ENCODE results near the gene ATP2C2. TPM values are rescaled to one million over a fixed set of nuclear protein-coding genes. Genes with fewer than 3 reads are reported as not detected.
"Not testable (repeated sequence)": the region's sequence is repeated elsewhere in the genome, so short reads cannot be mapped to it uniquely, and the experiment has no call there.

ATP2C2 gene
- total RNA-seq, 1 donor from 2014 or later, result not detected

- ATAC-seq (ENCODE audit: low read depth) (no peak), DNase-seq (no peak)
- Mint-ChIP-seq H3K9me3 (peaks cover 6% of the 10 kb centered on the region), H3K4me1 (no peaks in the 10 kb centered on the region), H3K27me3 (peaks cover 8% of the 10 kb centered on the region), H3K4me3 (no peak overlapping the region), H3K27ac (no peak overlapping the region), H3K36me3 (ENCODE audit: low read depth) (no peaks in the 10 kb centered on the region)
- TF ChIP-seq CTCF (IDR thresholded peaks at IDR 0.05), result no peak
- ChIA-PET POLR2A (no interaction called here), CTCF (no interaction called here)
- intact Hi-C loops (cut with micrococcal nuclease), result no loop called here
Measured at GRCh38 chr16:84334058-84334457, 34.3 kb upstream of the ATP2C2 start.

DNA sequence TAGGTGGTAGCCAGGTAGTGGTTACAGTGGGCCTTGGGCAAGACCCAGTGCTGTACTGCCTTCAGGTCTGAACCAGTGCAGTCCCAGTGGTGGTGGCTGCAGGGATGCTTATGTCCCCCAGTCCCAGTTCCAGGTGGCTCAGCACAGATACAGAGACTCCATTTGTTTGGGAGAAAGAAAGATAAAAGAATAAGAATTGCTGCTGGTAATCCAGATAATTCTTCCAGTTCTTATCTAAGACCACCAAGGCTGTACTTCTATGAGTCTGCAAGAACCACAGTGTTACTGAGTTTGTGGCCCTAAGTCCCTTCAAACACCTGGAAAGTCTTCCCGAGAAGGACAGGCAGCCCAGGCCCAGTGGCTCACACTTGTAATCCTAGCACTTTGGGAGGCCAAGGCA lies 33.9 kb upstream of the ATP2C2 start:
- H3K9me3 Mint-ChIP-seq, result peaks cover 6% of the 10 kb centered on the region
- DNase-seq (no peak), ATAC-seq (ENCODE audit: low read depth) (no peak)
- no peaks in the 10 kb centered on the region for H3K4me1 Mint-ChIP-seq
- no peak overlapping the region for H3K4me3 Mint-ChIP-seq
- H3K27ac Mint-ChIP-seq, result no peak overlapping the region
- POLR2A ChIA-PET, result no interaction called here
- CTCF ChIA-PET, result no interaction called here
- TF ChIP-seq CTCF (IDR thresholded peaks at IDR 0.05), result no peak
- H3K27me3 Mint-ChIP-seq, result peaks cover 8% of the 10 kb centered on the region
- intact Hi-C loops (cut with micrococcal nuclease), result no loop called here
- no peaks in the 10 kb centered on the region for H3K36me3 Mint-ChIP-seq (ENCODE audit: low read depth)

DNA sequence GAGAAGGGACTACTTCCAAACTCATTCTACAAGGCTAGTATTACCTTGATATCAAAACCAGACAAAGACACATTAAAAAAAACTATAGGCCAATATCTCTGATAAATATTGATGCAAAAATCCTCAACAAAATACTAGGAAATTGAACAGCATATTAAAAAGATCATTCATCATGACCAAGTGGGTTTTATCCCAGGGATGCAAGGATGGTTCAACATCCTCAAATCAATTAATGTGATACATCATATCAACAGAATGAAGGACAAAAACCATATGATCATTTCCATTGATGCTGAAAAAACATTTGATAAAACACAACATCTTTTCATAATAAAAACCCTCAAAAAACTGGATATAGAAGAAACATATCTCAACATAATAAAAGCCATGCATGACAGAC lies 31.1 kb upstream of the ATP2C2 start:
- POLR2A ChIA-PET; H3K4me3 Mint-ChIP-seq; H3K27me3 Mint-ChIP-seq; CTCF ChIA-PET; ATAC-seq (ENCODE audit: low read depth); H3K27ac Mint-ChIP-seq; H3K9me3 Mint-ChIP-seq; H3K4me1 Mint-ChIP-seq; H3K36me3 Mint-ChIP-seq (ENCODE audit: low read depth); DNase-seq; intact Hi-C loops (cut with micrococcal nuclease): not testable (repeated sequence)

DNA sequence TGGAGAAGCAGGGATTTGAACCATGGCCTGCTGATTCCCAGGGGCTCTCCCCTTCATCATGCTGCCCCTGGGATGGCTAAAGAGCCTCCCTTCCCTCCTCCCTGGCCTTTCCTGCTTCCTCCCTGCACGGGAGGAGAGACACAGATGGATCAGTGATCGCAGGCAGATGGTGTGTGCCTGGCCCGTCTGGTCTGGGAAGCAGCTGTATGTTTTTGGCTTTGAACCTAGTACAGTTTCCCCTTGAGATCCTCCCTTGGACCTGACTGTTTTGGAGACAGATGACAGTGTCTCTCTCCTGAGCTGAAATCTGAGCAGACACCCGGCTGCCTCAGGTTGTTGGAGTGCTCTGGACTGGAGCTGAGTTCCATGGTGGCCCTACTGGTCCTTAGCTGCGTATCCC lies 29.0 kb upstream of the ATP2C2 start:
- POLR2A ChIA-PET, result no interaction called here
- intact Hi-C loops (cut with micrococcal nuclease), result no loop called here
- Mint-ChIP-seq H3K27ac (no peak overlapping the region), H3K4me1 (no peaks in the 10 kb centered on the region), H3K9me3 (peaks cover 6% of the 10 kb centered on the region), H3K27me3 (peaks cover 2% of the 10 kb centered on the region), H3K4me3 (no peak overlapping the region), H3K36me3 (ENCODE audit: low read depth) (no peaks in the 10 kb centered on the region)
- CTCF ChIA-PET, result no interaction called here
- ATAC-seq (ENCODE audit: low read depth) (no peak), DNase-seq (no peak)
- no peak for TF ChIP-seq CTCF (IDR thresholded peaks at IDR 0.05)

GRCh38 chr16:84339766-84340165 lies 28.6 kb upstream of the ATP2C2 start:
- POLR2A ChIA-PET, result no interaction called here
- CTCF ChIA-PET, result no interaction called here
- H3K4me1 Mint-ChIP-seq, result no peaks in the 10 kb centered on the region
- peaks cover 2% of the 10 kb centered on the region for H3K27me3 Mint-ChIP-seq
- no peaks in the 10 kb centered on the region for H3K36me3 Mint-ChIP-seq (ENCODE audit: low read depth)
- no peak for DNase-seq
- TF ChIP-seq CTCF (IDR thresholded peaks at IDR 0.05), result no peak
- H3K27ac Mint-ChIP-seq, result no peak overlapping the region
- H3K4me3 Mint-ChIP-seq, result no peak overlapping the region
- peaks cover 6% of the 10 kb centered on the region for H3K9me3 Mint-ChIP-seq
- ATAC-seq (ENCODE audit: low read depth), result no peak
- intact Hi-C loops (cut with micrococcal nuclease), result no loop called here

GRCh38 chr16:84340325-84341040 lies 27.9 kb upstream of the ATP2C2 start:
- CTCF ChIA-PET, result no interaction called here

More at GRCh38 chr16:84340325-84341040, 27.9 kb upstream of the ATP2C2 start:
- ATAC-seq (ENCODE audit: low read depth) (no peak), DNase-seq (no peak)
- H3K4me1 Mint-ChIP-seq, result no peaks in the 10 kb centered on the region
- POLR2A ChIA-PET, result no interaction called here
- intact Hi-C loops (cut with micrococcal nuclease), result no loop called here
- no peaks in the 10 kb centered on the region for H3K36me3 Mint-ChIP-seq (ENCODE audit: low read depth)
- no peak overlapping the region for H3K4me3 Mint-ChIP-seq
- H3K9me3 Mint-ChIP-seq, result peaks cover 6% of the 10 kb centered on the region
- H3K27ac Mint-ChIP-seq, result no peak overlapping the region
- no peak for TF ChIP-seq CTCF (IDR thresholded peaks at IDR 0.05)
- peaks cover 2% of the 10 kb centered on the region for H3K27me3 Mint-ChIP-seq

All from activated B cell treated with CpG ODN at 0.5 μM for 24 hours (primary cell).